Mucosa of descending colon (tissue), 3 donors: Measurements from ENCODE around the gene NCAPD2. TPM values are rescaled to one million over a fixed set of nuclear protein-coding genes. Genes with fewer than 3 reads are reported as not detected.
"Not testable (repeated sequence)": the region's sequence is repeated elsewhere in the genome, so short reads cannot be mapped to it uniquely, and the experiment has no call there.

Experiments
- ATAC-seq: fragments of 200-7000 bp; cut with Tn5 transposase; one replicate; pipeline ENCODE4 v1.9.1; 2020; ENCODE audit warnings: mild to moderate bottlenecking, moderate library complexity
- DNase-seq, 3 donors: peaks; one replicate each; pipeline ENCODE4 v3.0.0-alpha.2; 2020
- H3K36me3 ChIP-seq: fragments of 200-600 bp; one replicate; pipeline ENCODE4 v1.8.0; 2021; ENCODE audit warnings: low read depth, mild to moderate bottlenecking
- H3K4me1 ChIP-seq: fragments of 200-600 bp; one replicate; pipeline ENCODE4 v1.8.0; 2021; ENCODE audit warnings: low read depth, mild to moderate bottlenecking
- H3K4me3 ChIP-seq: fragments of 200-600 bp; one replicate; pipeline ENCODE4 v1.8.0; 2021; ENCODE audit warnings: mild to moderate bottlenecking
- H3K9me3 ChIP-seq: fragments of 200-600 bp; one replicate; pipeline ENCODE4 v1.8.0; 2021; ENCODE audit warnings: mild to moderate bottlenecking
- CTCF ChIP-seq: fragments of 200-600 bp; IDR thresholded peaks from one replicate; pipeline ENCODE4 v1.8.0; 2022; ENCODE audit warnings: antibody characterized with exemption, mild to moderate bottlenecking
- intact Hi-C, 2 donors: fragments of 100-400 bp; cut with DNase I in 1 of 2; cut with micrococcal nuclease in 1 of 2; formaldehyde crosslinking; loops; one replicate each; pipeline versions ENCODE4 v1.11.0 to v1.11.1; 2022; cut with DNase I, micrococcal nuclease
- total RNA-seq, 3 donors: library from RNA; stranded (reverse); fragmentation: NEBNext Ultra II Directional in 2 of 3; extraction: Animal tissue kit (Norgen Biotek cat#: 25700) in 2 of 3; gene quantifications; one replicate each; pipeline versions ENCODE4 v1.2.1 to v1.2.4, GENCODE V29; 2021 to 2023
- donor health status: DM: no; HTN: no; CAD: no; lungs with moderate emphysema.
- donor health status: DM: no; HTN: no; CAD: no.
- donor health status: DM: no; HTN: yes; CAD: no.

NCAPD2 gene
- total RNA-seq, 3 donors from 2014 or later: 25.5 to 47.0 (median 26.0) TPM

DNA sequence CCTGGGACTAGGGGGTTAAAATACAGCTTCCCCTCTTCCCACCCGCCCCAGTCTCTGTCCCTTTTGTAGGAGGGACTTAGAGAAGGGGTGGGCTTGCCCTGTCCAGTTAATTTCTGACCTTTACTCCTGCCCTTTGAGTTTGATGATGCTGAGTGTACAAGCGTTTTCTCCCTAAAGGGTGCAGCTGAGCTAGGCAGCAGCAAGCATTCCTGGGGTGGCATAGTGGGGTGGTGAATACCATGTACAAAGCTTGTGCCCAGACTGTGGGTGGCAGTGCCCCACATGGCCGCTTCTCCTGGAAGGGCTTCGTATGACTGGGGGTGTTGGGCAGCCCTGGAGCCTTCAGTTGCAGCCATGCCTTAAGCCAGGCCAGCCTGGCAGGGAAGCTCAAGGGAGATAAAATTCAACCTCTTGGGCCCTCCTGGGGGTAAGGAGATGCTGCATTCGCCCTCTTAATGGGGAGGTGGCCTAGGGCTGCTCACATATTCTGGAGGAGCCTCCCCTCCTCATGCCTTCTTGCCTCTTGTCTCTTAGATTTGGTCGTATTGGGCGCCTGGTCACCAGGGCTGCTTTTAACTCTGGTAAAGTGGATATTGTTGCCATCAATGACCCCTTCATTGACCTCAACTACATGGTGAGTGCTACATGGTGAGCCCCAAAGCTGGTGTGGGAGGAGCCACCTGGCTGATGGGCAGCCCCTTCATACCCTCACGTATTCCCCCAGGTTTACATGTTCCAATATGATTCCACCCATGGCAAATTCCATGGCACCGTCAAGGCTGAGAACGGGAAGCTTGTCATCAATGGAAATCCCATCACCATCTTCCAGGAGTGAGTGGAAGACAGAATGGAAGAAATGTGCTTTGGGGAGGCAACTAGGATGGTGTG, 42.3 kb downstream of the NCAPD2 start:
- peaks cover 4% of the 10 kb centered on the region for H3K36me3 ChIP-seq
- H3K4me1 ChIP-seq: peaks cover 55% of the 10 kb centered on the region
- no peaks in the 10 kb centered on the region for H3K9me3 ChIP-seq
- no peak overlapping the region for H3K4me3 ChIP-seq
- ATAC-seq (no peak), DNase-seq (peak in 1 of 3 donors; percentile 31)
- intact Hi-C loops: loop anchor here (5.0 kb wide), 2 partner anchors 44 to 114 kb away; partner anchors contain the start of genes MRPL51 (in 1 of the 2) and NCAPD2 (in 1 of the 2)
- no peak for TF ChIP-seq CTCF

GRCh38 chr12:6536894-6537579, 43.1 kb downstream of the NCAPD2 start:
- TF ChIP-seq CTCF: no peak
- H3K36me3 ChIP-seq: peaks cover 4% of the 10 kb centered on the region
- ATAC-seq: no peak
- H3K4me1 ChIP-seq: peaks cover 64% of the 10 kb centered on the region
- no peaks in the 10 kb centered on the region for H3K9me3 ChIP-seq
- intact Hi-C loops: loop anchor here (5.0 kb wide), 2 partner anchors 45 to 115 kb away; partner anchors contain the start of genes MRPL51 (in 1 of the 2) and NCAPD2 (in 1 of the 2)
- H3K4me3 ChIP-seq: no peak overlapping the region
- DNase-seq: peak in 2 of 3 donors; percentile 35 to 63

DNA sequence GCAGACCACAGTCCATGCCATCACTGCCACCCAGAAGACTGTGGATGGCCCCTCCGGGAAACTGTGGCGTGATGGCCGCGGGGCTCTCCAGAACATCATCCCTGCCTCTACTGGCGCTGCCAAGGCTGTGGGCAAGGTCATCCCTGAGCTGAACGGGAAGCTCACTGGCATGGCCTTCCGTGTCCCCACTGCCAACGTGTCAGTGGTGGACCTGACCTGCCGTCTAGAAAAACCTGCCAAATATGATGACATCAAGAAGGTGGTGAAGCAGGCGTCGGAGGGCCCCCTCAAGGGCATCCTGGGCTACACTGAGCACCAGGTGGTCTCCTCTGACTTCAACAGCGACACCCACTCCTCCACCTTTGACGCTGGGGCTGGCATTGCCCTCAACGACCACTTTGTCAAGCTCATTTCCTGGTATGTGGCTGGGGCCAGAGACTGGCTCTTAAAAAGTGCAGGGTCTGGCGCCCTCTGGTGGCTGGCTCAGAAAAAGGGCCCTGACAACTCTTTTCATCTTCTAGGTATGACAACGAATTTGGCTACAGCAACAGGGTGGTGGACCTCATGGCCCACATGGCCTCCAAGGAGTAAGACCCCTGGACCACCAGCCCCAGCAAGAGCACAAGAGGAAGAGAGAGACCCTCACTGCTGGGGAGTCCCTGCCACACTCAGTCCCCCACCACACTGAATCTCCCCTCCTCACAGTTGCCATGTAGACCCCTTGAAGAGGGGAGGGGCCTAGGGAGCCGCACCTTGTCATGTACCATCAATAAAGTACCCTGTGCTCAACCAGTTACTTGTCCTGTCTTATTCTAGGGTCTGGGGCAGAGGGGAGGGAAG, 43.9 kb downstream of the NCAPD2 start:
- peak; percentile 86 to 88 (median 86) for DNase-seq
- peak; percentile 81 for TF ChIP-seq CTCF
- not testable (repeated sequence) for H3K36me3 ChIP-seq, ATAC-seq, H3K9me3 ChIP-seq, H3K4me3 ChIP-seq
- intact Hi-C loops: loop anchor here (5.0 kb wide), 2 partner anchors 45 to 115 kb away; partner anchors contain the start of genes MRPL51 (in 1 of the 2) and NCAPD2 (in 1 of the 2)
- peaks cover 61% of the 10 kb centered on the region for H3K4me1 ChIP-seq

DNA sequence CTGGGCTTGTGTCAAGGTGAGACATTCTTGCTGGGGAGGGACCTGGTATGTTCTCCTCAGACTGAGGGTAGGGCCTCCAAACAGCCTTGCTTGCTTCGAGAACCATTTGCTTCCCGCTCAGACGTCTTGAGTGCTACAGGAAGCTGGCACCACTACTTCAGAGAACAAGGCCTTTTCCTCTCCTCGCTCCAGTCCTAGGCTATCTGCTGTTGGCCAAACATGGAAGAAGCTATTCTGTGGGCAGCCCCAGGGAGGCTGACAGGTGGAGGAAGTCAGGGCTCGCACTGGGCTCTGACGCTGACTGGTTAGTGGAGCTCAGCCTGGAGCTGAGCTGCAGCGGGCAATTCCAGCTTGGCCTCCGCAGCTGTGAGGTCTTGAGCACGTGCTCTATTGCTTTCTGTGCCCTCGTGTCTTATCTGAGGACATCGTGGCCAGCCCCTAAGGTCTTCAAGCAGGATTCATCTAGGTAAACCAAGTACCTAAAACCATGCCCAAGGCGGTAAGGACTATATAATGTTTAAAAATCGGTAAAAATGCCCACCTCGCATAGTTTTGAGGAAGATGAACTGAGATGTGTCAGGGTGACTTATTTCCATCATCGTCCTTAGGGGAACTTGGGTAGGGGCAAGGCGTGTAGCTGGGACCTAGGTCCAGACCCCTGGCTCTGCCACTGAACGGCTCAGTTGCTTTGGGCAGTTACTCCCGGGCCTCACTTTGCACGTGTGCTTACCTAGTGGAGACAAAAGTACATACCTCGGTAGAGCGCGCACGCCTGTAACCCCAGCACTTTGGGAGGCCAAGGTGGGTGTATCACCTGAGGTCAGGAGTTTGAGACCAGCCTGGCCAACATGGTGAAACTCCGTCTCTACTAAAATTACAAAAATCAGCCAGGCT, 44.8 kb downstream of the NCAPD2 start:
- H3K4me3 ChIP-seq: no peak overlapping the region
- peaks cover 59% of the 10 kb centered on the region for H3K4me1 ChIP-seq
- peak in 1 of 3 donors; percentile 31 for DNase-seq
- no peaks in the 10 kb centered on the region for H3K9me3 ChIP-seq
- no peak for ATAC-seq
- intact Hi-C loops: loop anchor here (5.0 kb wide), 2 partner anchors 46 to 116 kb away; partner anchors contain the start of genes MRPL51 (in 1 of the 2) and NCAPD2 (in 1 of the 2)
- H3K36me3 ChIP-seq: peaks cover 4% of the 10 kb centered on the region
- TF ChIP-seq CTCF: no peak
